ENCODE measurements around the gene CRB1.

DNA sequence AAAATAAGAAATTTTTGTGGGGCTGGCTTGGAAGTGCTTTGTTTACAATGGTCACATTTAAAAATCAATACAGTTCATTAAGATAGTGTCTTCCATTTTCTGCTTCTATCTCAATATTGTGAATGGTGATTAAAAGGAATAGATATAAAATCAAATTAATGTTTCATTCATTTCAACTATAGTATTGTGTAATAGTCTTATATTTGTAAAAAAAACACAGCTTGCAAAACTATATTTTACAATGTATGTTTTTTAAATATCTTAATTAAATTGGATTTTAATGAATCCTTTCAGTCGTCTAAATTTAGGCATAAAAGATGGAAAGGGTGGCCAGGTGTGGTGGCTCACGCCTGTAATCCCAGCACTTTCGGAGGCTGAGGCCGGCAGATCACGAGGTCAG is 63.5 kb downstream of the CRB1 start:
- TF ChIP-seq, protein P1, sequence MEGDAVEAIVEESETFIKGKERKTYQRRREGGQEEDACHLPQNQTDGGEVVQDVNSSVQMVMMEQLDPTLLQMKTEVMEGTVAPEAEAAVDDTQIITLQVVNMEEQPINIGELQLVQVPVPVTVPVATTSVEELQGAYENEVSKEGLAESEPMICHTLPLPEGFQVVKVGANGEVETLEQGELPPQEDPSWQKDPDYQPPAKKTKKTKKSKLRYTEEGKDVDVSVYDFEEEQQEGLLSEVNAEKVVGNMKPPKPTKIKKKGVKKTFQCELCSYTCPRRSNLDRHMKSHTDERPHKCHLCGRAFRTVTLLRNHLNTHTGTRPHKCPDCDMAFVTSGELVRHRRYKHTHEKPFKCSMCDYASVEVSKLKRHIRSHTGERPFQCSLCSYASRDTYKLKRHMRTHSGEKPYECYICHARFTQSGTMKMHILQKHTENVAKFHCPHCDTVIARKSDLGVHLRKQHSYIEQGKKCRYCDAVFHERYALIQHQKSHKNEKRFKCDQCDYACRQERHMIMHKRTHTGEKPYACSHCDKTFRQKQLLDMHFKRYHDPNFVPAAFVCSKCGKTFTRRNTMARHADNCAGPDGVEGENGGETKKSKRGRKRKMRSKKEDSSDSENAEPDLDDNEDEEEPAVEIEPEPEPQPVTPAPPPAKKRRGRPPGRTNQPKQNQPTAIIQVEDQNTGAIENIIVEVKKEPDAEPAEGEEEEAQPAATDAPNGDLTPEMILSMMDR (IDR thresholded peaks at IDR 0.05; ENCODE audit: control extremely low read depth in 1 of 3, insufficient read depth in 1 of 3, low read depth in 1 of 3, low read length in 3 of 3) = no peak
- TF ChIP-seq ZNF274 (IDR thresholded peaks at IDR 0.05; ENCODE audit: borderline replicate concordance, extremely low read depth, low read length) = no peak
- TF ChIP-seq POLR2A (IDR thresholded peaks at IDR 0.05; ENCODE audit: control extremely low read depth in 1 of 2, low read depth in 2 of 2, low read length in 2 of 2) = no peak
- TF ChIP-seq EZH2 (IDR thresholded peaks at IDR 0.05; ENCODE audit: low read depth, low read length, severe bottlenecking) = no peak
- TF ChIP-seq YY1 (IDR thresholded peaks at IDR 0.05; ENCODE audit: low read depth, low read length) = no peak
- no peak for TF ChIP-seq RXRA (IDR thresholded peaks at IDR 0.05; ENCODE audit: insufficient read depth, low read depth, low read length)
- no peak for TF ChIP-seq RBBP5 (IDR thresholded peaks at IDR 0.05; ENCODE audit: borderline replicate concordance, low read depth, low read length)
- TF ChIP-seq RFX5 (IDR thresholded peaks at IDR 0.05; ENCODE audit: borderline replicate concordance, low read depth, low read length) = no peak
- TF ChIP-seq, protein P2, sequence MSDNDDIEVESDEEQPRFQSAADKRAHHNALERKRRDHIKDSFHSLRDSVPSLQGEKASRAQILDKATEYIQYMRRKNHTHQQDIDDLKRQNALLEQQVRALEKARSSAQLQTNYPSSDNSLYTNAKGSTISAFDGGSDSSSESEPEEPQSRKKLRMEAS (IDR thresholded peaks at IDR 0.05) = no peak
- TF ChIP-seq TAF1 (IDR thresholded peaks at IDR 0.05; ENCODE audit: low read depth, low read length) = no peak
- no peak for TF ChIP-seq JUND (IDR thresholded peaks at IDR 0.05; ENCODE audit: low read length)
- TF ChIP-seq SAP30 (IDR thresholded peaks at IDR 0.05; ENCODE audit: insufficient read depth, insufficient replicate concordance, low read length) = no peak
- no peak for TF ChIP-seq POLR2AphosphoS5 (IDR thresholded peaks at IDR 0.05; ENCODE audit: low read depth, low read length)
